ENCODE measurements around the gene THAP7. TPM values are rescaled to one million over a fixed set of nuclear protein-coding genes. Genes with fewer than 3 reads are reported as not detected.

The THAP7 gene
- total and polyA plus RNA-seq, 9 of the 15 experiments (the other 6 are each of a cell fraction or from before 2014, with no cell fraction given) = 7.9 to 263 (median 84.1) TPM

- Histone ChIP-seq H3K9me1 (ENCODE audit: control insufficient read depth, insufficient read depth, low read length) (peaks cover 4% of the 10 kb centered on the region), H4K20me1 (replicated peaks; ENCODE audit: control insufficient read depth, insufficient read depth, low read length) (peaks cover 50% of the 10 kb centered on the region), H3K36me3 (ENCODE audit: control insufficient read depth, insufficient read depth, low read length) (no peaks in the 10 kb centered on the region), H2AFZ (ENCODE audit: low read depth, low read length) (no peak overlapping the region), H3K4me3 (no peak overlapping the region), H3K79me2 (ENCODE audit: control insufficient read depth, insufficient read depth, low read length) (no peaks in the 10 kb centered on the region), H3K27ac (ENCODE audit: extremely low read depth, low read depth, low read length) (no peak overlapping the region), H3K27me3 (ENCODE audit: control insufficient read depth in 2 of 2, insufficient read depth in 2 of 2, low read length in 2 of 2) (peaks cover 45 to 84% of the 10 kb centered on the region in 2 experiments; a peak in 4 of 5 replicates), H3K9me3 (replicated peaks; ENCODE audit: control insufficient read depth, insufficient read depth, low read depth, low read length) (no peaks in the 10 kb centered on the region), H3K4me2 (ENCODE audit: insufficient read depth, low read length) (no peak overlapping the region), H3K4me1 (replicated peaks in 1 of 2; ENCODE audit: control insufficient read depth in 2 of 2, insufficient read depth in 2 of 2, low read length in 2 of 2) (peaks cover 0 to 58% of the 10 kb centered on the region in 2 experiments; a peak in 4 of 5 replicates), H3K9ac (ENCODE audit: insufficient read depth in 1 of 2, low read depth in 2 of 2, low read length in 2 of 2) (peak overlapping the region in 1 of 2 experiments; percentile 54; a peak in 2 of 4 replicates)
- ChIA-PET POLR2A (interaction anchor here (0.6 to 10.2 kb wide), 7 partner anchors 11 to 1991 kb away, joined by 3 to 120 read pairs (median 4); partner anchors contain the start of genes LRRC74B and P2RX6), CTCF (ENCODE audit: low intra/inter-chr PET ratio) (no interaction called here)
- ATAC-seq (peak; percentile 6), DNase-seq (ENCODE audit: extremely low read depth in 1 of 4, low spot score in 3 of 4) (no peak), FAIRE-seq (no peak)
- 2% methylated on average over 12 of the region's 12 CpGs for WGBS (ENCODE audit: insufficient coverage, low coverage, missing lambda C conversion rate)
- no TSS peak for BruUV-seq (replicated peaks)
- intact Hi-C loops (cut with micrococcal nuclease) (loop anchor here (2.0 kb wide), 1 partner anchor 15 kb away; the partner anchor contains the start of gene LRRC74B), in situ Hi-C loops (cut with MboI) (no loop called here)
- TF ChIP-seq JUN (IDR thresholded peaks at IDR 0.05; ENCODE audit: borderline replicate concordance, low read depth, low read length) (no peak), JUN (CRISPR knock-in tag; IDR thresholded peaks at IDR 0.05; ENCODE audit: borderline replicate concordance) (peak; percentile 42; the same call in 1 of the 2 replicates), KDM5B (IDR thresholded peaks at IDR 0.05; ENCODE audit: insufficient replicate concordance, low read depth, low read length) (peak; percentile 19), CAMTA2 (CRISPR knock-in tag; conservative IDR thresholded peaks at IDR 0.05) (0 out of 2 replicates have a peak, but pooled peaks have one; percentile 9), ZNF778 (CRISPR knock-in tag; IDR thresholded peaks at IDR 0.05) (no peak), ZBED1 (IDR thresholded peaks at IDR 0.05) (peak; percentile 47; the same call in 1 of the 2 replicates), BRCA1 (IDR thresholded peaks at IDR 0.05) (no peak), BRCA1 (CRISPR knock-in tag; IDR thresholded peaks at IDR 0.05) (0 out of 2 replicates have a peak, but pooled peaks have one; percentile 57), ESRRA (IDR thresholded peaks at IDR 0.05; ENCODE audit: borderline replicate concordance, low read depth) (no peak), NR0B1 (IDR thresholded peaks at IDR 0.05; ENCODE audit: partially characterized antibody) (no peak), RBFOX2 (IDR thresholded peaks at IDR 0.05; ENCODE audit: low read depth, low read length) (no peak), UBTF (IDR thresholded peaks at IDR 0.05; ENCODE audit: borderline replicate concordance in 1 of 2, low read depth in 2 of 2, low read length in 2 of 2) (no peak)
- TF ChIP-seq, protein P1, sequence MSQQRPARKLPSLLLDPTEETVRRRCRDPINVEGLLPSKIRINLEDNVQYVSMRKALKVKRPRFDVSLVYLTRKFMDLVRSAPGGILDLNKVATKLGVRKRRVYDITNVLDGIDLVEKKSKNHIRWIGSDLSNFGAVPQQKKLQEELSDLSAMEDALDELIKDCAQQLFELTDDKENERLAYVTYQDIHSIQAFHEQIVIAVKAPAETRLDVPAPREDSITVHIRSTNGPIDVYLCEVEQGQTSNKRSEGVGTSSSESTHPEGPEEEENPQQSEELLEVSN (IDR thresholded peaks at IDR 0.05; ENCODE audit: borderline replicate concordance in 1 of 2, extremely low read depth in 1 of 2, insufficient read depth in 1 of 2, insufficient read length in 1 of 2, low read depth in 1 of 2, low read length in 1 of 2, poor library complexity in 1 of 2, severe bottlenecking in 1 of 2) = no peak
- TF ChIP-seq, protein P2, sequence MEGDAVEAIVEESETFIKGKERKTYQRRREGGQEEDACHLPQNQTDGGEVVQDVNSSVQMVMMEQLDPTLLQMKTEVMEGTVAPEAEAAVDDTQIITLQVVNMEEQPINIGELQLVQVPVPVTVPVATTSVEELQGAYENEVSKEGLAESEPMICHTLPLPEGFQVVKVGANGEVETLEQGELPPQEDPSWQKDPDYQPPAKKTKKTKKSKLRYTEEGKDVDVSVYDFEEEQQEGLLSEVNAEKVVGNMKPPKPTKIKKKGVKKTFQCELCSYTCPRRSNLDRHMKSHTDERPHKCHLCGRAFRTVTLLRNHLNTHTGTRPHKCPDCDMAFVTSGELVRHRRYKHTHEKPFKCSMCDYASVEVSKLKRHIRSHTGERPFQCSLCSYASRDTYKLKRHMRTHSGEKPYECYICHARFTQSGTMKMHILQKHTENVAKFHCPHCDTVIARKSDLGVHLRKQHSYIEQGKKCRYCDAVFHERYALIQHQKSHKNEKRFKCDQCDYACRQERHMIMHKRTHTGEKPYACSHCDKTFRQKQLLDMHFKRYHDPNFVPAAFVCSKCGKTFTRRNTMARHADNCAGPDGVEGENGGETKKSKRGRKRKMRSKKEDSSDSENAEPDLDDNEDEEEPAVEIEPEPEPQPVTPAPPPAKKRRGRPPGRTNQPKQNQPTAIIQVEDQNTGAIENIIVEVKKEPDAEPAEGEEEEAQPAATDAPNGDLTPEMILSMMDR (IDR thresholded peaks at IDR 0.05 in 2 of 3, conservative IDR thresholded peaks at IDR 0.05 in 1 of 3; ENCODE audit: insufficient read depth in 2 of 3, low read depth in 1 of 3, low read length in 3 of 3) = no peak
Measured at GRCh38 chr22:21029486-21030025, 27.6 kb upstream of the THAP7 start.
